AG10803 (cell line): Measurements from ENCODE around the gene CX3CR1.

Experiments
- DNase-seq: peaks from one replicate; pipeline ENCODE4 v3.0.0; 2010; ENCODE audit warnings: low read depth
- H3K4me3 ChIP-seq: 2 replicates; pipeline ENCODE4 v1.5.1; 2011; ENCODE audit warnings: mild to moderate bottlenecking, low read length, control low read depth
- TF ChIP-seq, protein P1 (sequence below): conservative IDR thresholded peaks from 2 replicates; pipeline ENCODE4 v1.5.1; 2011; ENCODE audit warnings: mild to moderate bottlenecking, low read length, control low read depth, inconsistent platforms

Gene CX3CR1

DNA sequence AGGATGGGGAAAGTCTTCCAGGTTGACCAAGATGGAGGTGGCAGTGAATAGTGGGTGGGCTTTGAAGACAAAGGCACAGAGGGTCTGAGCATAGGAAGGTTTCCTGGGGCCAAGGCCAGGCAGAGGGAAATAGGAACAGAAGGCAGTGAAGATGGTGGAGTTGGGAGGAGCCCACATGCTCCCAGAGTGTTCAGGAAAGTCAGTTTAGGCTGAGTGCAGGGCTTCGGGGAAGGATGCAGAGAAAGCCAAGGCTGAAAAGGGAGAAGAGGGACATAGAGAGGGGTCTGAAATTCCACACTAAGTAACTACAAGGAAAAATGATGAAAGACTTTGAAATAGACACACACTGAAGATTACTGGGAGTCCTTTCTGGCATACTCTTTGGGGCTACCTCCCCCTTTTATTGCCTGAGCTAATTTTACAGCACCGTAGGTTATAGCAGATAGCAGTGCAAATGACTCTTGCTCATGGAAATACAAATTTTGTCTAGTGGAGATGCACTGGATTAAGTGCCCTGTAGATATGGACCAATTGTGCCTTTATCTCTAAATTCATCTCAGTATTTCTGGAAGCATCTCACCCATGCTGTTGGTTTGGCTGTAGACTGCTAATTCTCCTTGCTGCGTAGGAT, 3.8 kb downstream of the CX3CR1 start:
- no peak for DNase-seq
- no peak overlapping the region for H3K4me3 ChIP-seq

DNA sequence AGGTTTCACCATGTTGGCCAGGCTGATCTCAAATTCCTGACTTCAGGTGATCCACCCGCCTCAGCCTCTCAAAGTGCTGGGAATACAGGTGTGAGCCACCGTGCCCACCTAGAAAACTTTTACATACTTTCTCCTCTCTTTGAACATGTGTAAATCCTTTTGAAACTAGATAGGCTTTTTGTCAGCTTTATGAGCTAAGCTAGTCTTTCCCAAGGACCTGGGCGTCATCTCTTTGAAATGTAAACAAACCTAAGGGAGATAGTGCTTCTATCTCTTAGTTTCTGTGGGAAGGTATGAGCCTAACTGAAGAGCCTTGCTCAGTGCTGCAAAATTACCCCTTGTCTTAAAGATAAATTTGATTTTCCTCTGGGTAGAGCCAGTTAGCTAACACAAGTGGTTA, 4.8 kb downstream of the CX3CR1 start:
- no peak overlapping the region for H3K4me3 ChIP-seq
- DNase-seq, result no peak
- TF ChIP-seq, protein P1, sequence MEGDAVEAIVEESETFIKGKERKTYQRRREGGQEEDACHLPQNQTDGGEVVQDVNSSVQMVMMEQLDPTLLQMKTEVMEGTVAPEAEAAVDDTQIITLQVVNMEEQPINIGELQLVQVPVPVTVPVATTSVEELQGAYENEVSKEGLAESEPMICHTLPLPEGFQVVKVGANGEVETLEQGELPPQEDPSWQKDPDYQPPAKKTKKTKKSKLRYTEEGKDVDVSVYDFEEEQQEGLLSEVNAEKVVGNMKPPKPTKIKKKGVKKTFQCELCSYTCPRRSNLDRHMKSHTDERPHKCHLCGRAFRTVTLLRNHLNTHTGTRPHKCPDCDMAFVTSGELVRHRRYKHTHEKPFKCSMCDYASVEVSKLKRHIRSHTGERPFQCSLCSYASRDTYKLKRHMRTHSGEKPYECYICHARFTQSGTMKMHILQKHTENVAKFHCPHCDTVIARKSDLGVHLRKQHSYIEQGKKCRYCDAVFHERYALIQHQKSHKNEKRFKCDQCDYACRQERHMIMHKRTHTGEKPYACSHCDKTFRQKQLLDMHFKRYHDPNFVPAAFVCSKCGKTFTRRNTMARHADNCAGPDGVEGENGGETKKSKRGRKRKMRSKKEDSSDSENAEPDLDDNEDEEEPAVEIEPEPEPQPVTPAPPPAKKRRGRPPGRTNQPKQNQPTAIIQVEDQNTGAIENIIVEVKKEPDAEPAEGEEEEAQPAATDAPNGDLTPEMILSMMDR, result no peak

More for the DNA sequence above, 3.8 kb downstream of the CX3CR1 start:
- TF ChIP-seq, protein P1, result no peak

DNA sequence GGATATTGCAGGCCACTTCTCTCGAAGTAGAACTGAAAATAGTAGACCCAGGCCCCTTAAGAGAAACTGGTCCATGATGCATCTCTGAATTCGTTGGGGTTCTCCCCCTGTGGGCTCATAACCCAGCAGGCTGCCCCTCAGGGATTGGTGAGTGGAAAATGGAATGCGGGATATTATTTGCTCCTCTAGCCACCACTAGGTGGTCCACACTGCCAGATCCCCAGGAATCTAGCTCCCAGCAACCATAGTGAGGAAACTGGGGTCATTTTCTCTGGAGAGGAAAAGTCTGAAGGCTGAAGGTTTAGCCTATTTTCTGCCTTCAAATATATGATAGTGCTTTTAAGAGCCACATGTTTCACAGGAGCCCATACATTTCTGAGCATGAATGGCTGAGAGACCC, 6.7 kb downstream of the CX3CR1 start:
- no peak overlapping the region for H3K4me3 ChIP-seq
- no peak for DNase-seq
- TF ChIP-seq, protein P1, result no peak; the same call in 1 of the 2 replicates

DNA sequence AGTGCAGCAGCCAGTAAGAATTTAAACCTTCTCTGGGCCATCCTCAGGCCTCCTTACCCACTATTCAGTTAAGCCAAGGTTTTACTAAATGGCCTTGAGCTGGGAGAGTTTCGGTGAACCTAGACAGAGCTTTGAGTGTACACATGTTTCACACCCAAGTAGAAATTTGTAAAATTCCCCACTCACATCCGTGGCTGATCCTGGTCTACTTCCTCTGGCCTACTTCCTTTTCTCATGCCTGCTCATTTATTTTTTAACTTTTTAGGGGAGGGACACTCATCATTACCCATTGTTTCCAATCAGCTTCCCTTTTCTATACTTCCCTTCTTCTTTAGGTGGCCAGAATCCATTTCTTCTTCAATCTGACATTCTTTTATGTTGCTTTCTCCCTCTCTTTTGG, 7.6 kb downstream of the CX3CR1 start:
- TF ChIP-seq, protein P1, result no peak
- no peak overlapping the region for H3K4me3 ChIP-seq
- no peak for DNase-seq

DNA sequence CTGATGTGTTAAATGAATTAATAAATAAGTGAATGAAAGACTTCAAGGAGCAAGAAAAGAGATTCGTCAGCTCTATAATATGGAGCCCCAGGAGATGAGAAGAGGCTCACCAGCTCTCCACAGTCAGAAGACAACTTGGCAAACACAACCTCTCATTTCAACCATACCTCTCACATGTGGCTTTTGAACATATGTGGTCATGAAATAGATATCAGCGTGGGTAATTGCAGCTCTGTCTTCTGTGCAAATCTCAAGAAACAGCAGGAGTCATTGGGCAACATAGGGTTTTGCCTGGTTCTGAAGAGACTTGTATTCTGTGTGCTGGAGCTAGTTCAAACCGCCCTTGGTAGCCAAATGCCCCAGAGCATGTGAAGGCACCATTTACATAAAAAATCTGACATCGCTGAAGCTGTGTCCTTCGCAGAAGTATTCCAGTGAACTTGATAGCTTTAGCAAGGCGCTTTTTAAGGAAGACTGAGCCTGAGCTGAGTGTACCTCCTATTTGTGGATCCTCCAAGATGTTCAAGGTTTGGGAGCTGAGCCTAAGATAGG, 8.4 kb downstream of the CX3CR1 start:
- TF ChIP-seq, protein P1, result no peak
- no peak for DNase-seq
- no peak overlapping the region for H3K4me3 ChIP-seq

DNA sequence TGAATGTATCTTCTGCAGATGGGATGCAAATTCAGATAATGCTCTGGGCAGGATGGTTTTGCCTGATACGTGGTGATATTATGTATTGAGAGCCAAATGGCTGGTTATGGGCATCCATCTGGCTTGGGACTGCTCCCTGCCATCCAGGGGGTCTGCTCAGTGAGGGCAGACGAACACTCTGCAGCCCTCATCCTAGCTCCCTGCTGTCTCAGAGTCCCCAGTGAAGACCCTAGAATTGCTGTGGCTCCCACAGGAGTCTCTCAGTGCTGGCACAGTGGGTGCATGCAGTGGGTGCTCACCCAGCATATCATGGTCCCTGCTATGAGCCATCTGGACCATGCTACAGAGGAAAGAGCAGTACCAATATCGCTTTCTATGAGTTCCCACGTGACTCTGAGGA, 10.3 kb downstream of the CX3CR1 start:
- DNase-seq, result no peak
- TF ChIP-seq, protein P1, result no peak
- no peak overlapping the region for H3K4me3 ChIP-seq

DNA sequence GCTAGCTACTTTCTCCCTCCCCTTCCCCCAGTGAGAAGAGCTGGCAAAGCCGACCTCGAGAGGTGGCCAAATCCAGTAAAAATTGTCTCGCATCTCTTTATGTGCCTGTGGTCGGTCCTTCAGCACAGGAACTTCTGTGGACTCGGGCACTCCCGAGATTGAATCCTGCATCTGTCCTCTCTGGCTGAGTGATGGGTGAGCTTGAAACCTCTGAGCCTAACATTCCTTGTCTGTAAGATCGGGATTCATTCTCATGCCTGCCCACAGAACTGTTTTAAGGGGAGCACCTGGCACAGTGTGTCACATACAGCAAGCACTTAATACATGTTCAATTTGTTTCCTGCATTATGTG, 11.3 kb downstream of the CX3CR1 start:
- TF ChIP-seq, protein P1, result no peak
- no peak overlapping the region for H3K4me3 ChIP-seq
- DNase-seq, result no peak
